ENCODE data around the gene CASS4.

DNA sequence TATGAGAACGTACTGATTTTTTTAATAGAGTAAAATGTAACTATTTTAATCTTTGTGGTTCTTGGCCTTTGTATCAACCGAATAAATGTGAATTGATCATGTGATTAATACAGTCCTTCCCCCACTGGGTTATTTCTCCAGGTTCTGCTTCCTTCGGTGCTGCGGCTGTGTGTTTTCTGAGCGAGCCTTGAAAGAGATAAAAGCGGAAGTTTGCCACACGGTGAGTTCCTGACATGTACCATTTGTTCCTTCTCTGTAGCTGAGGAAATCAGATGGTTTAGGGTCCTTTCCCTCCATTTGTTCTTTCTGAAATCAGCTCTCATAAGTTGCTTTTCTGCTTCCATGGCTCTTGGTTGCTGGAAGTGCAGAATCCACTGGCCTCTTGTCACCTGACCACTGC, 71.9 kb downstream of the CASS4 start:
- TF ChIP-seq CTCF (IDR thresholded peaks at IDR 0.05) (no peak), POLR2A (IDR thresholded peaks at IDR 0.05) (no peak)

Measured in right lobe of liver (tissue), 4 donors.